ENCODE data around the gene PROZ. TPM values are rescaled to one million over a fixed set of nuclear protein-coding genes. Genes with fewer than 3 reads are reported as not detected.

The PROZ gene
- total RNA-seq, 2 donors from 2014 or later: 0.40 to 0.84 TPM

DNA sequence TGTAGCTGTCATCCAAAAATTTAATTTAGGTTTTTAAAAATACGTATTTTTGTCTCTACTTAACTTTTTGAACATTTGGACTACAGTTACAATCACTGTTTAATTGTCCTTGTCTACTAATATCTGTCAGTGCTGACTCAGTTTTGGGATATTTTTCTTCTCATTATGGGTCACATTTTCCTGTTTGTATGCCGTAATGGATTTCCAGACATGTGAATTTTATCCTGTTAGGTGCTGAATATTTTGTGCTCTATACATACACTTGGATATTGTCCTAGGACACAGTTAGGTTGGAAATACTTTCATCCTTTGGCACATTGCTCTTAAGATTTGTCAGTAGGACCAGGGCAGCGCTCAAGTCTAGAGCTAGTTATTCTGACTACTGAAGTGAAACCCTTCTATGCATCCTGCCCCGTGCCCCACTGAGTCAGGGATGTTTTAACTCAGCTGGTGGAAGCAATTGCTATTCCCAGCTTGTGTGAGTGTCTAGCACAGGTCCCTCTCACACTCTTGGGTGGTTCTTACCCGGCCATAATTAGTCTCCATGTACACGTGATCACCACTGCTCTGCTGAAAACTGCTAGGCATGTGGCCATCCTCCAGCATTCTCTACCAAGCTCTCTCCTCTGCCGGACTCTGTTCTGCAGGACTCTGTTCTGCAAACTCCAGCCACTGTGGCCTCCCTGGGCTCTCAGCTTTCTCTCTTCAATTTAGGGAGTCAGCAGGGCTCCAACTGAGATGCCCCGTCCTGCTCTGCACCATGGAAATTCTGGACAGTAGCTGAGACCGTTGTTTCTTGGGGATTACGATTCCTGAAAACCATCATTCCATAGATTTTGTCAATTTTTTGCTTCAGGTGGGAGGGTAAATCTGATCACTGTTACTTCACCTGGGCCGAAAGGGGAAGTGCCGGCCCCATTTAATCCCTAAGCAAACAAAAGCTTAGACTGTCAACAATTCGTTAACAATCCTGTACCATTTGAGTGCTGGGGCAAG is 11.1 kb downstream of the PROZ start:
- H3K4me1 ChIP-seq (ENCODE audit: control insufficient read depth, insufficient read depth, low read length): peaks cover 18% of the 10 kb centered on the region
- 82 to 93% methylated on average over 10 to 12 of the region's 13 CpGs for WGBS, 2 experiments (ENCODE audit: insufficient coverage in 1 of 2, insufficient read length in 1 of 2)
- H3K9me3 ChIP-seq (ENCODE audit: control insufficient read depth, low read length): peaks cover 12% of the 10 kb centered on the region
- peak overlapping the region; percentile 93 for H3K27ac Mint-ChIP-seq
- H3K4me1 Mint-ChIP-seq: peaks cover 28% of the 10 kb centered on the region
- no peaks in the 10 kb centered on the region for H3K27me3 ChIP-seq (ENCODE audit: control insufficient read depth, insufficient read depth, low read length, poor library complexity, severe bottlenecking)
- no peak overlapping the region for H3K9ac ChIP-seq (ENCODE audit: extremely low read depth, low read length, poor library complexity, severe bottlenecking)
- H3K36me3 Mint-ChIP-seq (ENCODE audit: low read depth): peaks cover 64% of the 10 kb centered on the region
- no peak overlapping the region for H3K27ac ChIP-seq (ENCODE audit: low read depth, low read length)
- TF ChIP-seq, protein P1, sequence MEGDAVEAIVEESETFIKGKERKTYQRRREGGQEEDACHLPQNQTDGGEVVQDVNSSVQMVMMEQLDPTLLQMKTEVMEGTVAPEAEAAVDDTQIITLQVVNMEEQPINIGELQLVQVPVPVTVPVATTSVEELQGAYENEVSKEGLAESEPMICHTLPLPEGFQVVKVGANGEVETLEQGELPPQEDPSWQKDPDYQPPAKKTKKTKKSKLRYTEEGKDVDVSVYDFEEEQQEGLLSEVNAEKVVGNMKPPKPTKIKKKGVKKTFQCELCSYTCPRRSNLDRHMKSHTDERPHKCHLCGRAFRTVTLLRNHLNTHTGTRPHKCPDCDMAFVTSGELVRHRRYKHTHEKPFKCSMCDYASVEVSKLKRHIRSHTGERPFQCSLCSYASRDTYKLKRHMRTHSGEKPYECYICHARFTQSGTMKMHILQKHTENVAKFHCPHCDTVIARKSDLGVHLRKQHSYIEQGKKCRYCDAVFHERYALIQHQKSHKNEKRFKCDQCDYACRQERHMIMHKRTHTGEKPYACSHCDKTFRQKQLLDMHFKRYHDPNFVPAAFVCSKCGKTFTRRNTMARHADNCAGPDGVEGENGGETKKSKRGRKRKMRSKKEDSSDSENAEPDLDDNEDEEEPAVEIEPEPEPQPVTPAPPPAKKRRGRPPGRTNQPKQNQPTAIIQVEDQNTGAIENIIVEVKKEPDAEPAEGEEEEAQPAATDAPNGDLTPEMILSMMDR (conservative IDR thresholded peaks at IDR 0.05): no peak
- no peaks in the 10 kb centered on the region for H3K27me3 Mint-ChIP-seq (ENCODE audit: insufficient read depth)
- no peak for DNase-seq
- H3K36me3 ChIP-seq (ENCODE audit: control insufficient read depth, insufficient read depth, low read length): peaks cover 56% of the 10 kb centered on the region
- H3K9me3 Mint-ChIP-seq: peaks cover 12% of the 10 kb centered on the region
- peak overlapping the region; percentile 41 for H3K4me3 ChIP-seq (ENCODE audit: low read length)
- H3K4me3 Mint-ChIP-seq: peak overlapping the region; percentile 18

- H3K27me3 Mint-ChIP-seq (ENCODE audit: insufficient read depth): no peaks in the 10 kb centered on the region
- DNase-seq: peak; percentile 40
- whole genome bisulfite sequencing, 2 experiments (ENCODE audit: insufficient coverage in 1 of 2, insufficient read length in 1 of 2): 76 to 82% methylated on average over 3 to 5 of the region's 5 CpGs
- no peak overlapping the region for H3K4me3 Mint-ChIP-seq
- H3K36me3 Mint-ChIP-seq (ENCODE audit: low read depth): peaks cover 71% of the 10 kb centered on the region
- TF ChIP-seq, protein P1 (conservative IDR thresholded peaks at IDR 0.05): no peak
- Histone ChIP-seq H3K4me1 (ENCODE audit: control insufficient read depth, insufficient read depth, low read length) (peaks cover 18% of the 10 kb centered on the region), H3K4me3 (ENCODE audit: low read length) (peak overlapping the region; percentile 27), H3K36me3 (ENCODE audit: control insufficient read depth, insufficient read depth, low read length) (peaks cover 65% of the 10 kb centered on the region), H3K27ac (ENCODE audit: low read depth, low read length) (no peak overlapping the region), H3K9me3 (ENCODE audit: control insufficient read depth, low read length) (peaks cover 12% of the 10 kb centered on the region), H3K9ac (ENCODE audit: extremely low read depth, low read length, poor library complexity, severe bottlenecking) (no peak overlapping the region), H3K27me3 (ENCODE audit: control insufficient read depth, insufficient read depth, low read length, poor library complexity, severe bottlenecking) (no peaks in the 10 kb centered on the region)
- peak overlapping the region; percentile 44 for H3K27ac Mint-ChIP-seq
- H3K9me3 Mint-ChIP-seq: peaks cover 12% of the 10 kb centered on the region
- peaks cover 28% of the 10 kb centered on the region for H3K4me1 Mint-ChIP-seq
Observed at GRCh38 chr13:113170511-113170910, 12.1 kb downstream of the PROZ start.

DNA sequence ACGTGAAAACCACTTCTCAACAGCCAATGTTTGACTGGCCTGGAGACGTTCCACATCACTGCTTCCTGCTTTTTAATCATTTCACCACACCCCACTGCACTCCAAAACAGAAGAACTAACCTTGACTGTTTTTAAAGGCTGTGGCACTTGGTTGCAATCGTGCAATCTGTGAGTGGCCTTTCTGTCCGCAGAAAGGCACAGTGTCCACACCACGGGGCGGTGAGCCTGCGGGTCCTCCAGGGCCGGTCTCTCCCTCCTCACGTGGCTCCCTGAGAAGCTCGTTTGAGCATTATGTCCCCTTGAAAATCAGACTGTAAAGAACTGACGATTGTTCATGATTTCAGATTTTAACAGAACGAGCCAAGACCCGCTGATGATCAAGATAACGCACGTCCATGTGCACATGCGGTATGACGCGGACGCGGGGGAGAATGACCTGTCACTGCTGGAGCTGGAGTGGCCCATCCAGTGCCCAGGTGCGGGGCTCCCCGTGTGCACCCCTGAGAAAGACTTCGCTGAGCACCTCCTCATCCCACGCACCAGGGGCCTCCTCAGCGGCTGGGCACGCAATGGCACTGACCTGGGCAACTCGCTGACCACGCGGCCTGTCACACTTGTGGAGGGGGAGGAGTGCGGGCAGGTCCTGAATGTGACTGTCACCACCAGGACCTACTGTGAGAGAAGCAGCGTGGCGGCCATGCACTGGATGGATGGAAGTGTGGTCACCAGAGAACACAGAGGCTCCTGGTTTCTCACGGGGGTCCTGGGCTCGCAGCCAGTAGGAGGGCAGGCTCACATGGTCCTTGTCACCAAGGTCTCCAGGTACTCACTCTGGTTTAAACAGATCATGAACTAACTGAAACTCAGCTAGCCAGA is 13.0 kb downstream of the PROZ start:
- Histone ChIP-seq H3K4me3 (ENCODE audit: low read length) (no peak overlapping the region), H3K9ac (ENCODE audit: extremely low read depth, low read length, poor library complexity, severe bottlenecking) (no peak overlapping the region), H3K27me3 (ENCODE audit: control insufficient read depth, insufficient read depth, low read length, poor library complexity, severe bottlenecking) (no peaks in the 10 kb centered on the region), H3K4me1 (ENCODE audit: control insufficient read depth, insufficient read depth, low read length) (peaks cover 18% of the 10 kb centered on the region), H3K9me3 (ENCODE audit: control insufficient read depth, low read length) (peaks cover 12% of the 10 kb centered on the region), H3K36me3 (ENCODE audit: control insufficient read depth, insufficient read depth, low read length) (peaks cover 74% of the 10 kb centered on the region), H3K27ac (ENCODE audit: low read depth, low read length) (no peak overlapping the region)
- WGBS, 2 experiments (ENCODE audit: insufficient coverage in 1 of 2, insufficient read length in 1 of 2): 95% methylated on average over 31 to 34 of the region's 34 CpGs
- DNase-seq: no peak
- Mint-ChIP-seq H3K4me3 (peak overlapping the region; percentile 21), H3K4me1 (peaks cover 28% of the 10 kb centered on the region), H3K27ac (peak overlapping the region; percentile 44), H3K36me3 (ENCODE audit: low read depth) (peaks cover 79% of the 10 kb centered on the region), H3K9me3 (peaks cover 12% of the 10 kb centered on the region), H3K27me3 (ENCODE audit: insufficient read depth) (no peaks in the 10 kb centered on the region)
- TF ChIP-seq, protein P1 (conservative IDR thresholded peaks at IDR 0.05): no peak

All from endodermal cell (in vitro differentiated cells).